Measurements from ENCODE around the gene IL1RAPL2. TPM values are rescaled to one million over a fixed set of nuclear protein-coding genes. Genes with fewer than 3 reads are reported as not detected.

IL1RAPL2 gene
- total RNA-seq, 1 donor from 2014 or later = not detected

DNA sequence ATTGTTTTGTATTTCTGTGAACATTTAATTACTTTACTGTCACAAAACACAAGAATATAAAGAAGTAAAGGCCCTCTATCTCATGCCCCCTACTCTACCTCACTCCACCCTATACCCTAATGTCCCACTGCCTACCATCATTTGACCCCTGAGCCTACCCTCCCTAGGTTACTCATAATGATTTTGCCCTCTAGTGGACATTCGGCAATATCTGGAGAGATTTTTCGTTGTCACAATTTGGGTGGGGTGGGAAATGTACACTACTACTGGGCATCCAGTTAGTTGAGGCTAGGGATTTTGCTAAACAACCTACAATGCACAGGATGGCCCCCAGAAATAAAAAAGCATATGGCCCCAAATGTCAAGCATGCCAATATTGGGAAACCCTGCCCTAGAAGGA lies 644.3 kb downstream of the IL1RAPL2 start:
- peaks cover 2% of the 10 kb centered on the region for H3K27me3 Mint-ChIP-seq (ENCODE audit: low read depth)
- H3K4me1 Mint-ChIP-seq (ENCODE audit: low read depth) = no peaks in the 10 kb centered on the region
- TF ChIP-seq, protein P1, sequence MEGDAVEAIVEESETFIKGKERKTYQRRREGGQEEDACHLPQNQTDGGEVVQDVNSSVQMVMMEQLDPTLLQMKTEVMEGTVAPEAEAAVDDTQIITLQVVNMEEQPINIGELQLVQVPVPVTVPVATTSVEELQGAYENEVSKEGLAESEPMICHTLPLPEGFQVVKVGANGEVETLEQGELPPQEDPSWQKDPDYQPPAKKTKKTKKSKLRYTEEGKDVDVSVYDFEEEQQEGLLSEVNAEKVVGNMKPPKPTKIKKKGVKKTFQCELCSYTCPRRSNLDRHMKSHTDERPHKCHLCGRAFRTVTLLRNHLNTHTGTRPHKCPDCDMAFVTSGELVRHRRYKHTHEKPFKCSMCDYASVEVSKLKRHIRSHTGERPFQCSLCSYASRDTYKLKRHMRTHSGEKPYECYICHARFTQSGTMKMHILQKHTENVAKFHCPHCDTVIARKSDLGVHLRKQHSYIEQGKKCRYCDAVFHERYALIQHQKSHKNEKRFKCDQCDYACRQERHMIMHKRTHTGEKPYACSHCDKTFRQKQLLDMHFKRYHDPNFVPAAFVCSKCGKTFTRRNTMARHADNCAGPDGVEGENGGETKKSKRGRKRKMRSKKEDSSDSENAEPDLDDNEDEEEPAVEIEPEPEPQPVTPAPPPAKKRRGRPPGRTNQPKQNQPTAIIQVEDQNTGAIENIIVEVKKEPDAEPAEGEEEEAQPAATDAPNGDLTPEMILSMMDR (IDR thresholded peaks at IDR 0.05) = peak; percentile 34
- no peak overlapping the region for H3K4me3 Mint-ChIP-seq (ENCODE audit: unreplicated experiment)
- no peak for DNase-seq (ENCODE audit: low spot score)
- H3K36me3 Mint-ChIP-seq (ENCODE audit: low read depth) = no peaks in the 10 kb centered on the region
- peaks cover 13% of the 10 kb centered on the region for H3K9me3 Mint-ChIP-seq (ENCODE audit: low read depth)
- no peak overlapping the region for H3K27ac Mint-ChIP-seq (ENCODE audit: unreplicated experiment)

GRCh38 chrX:105211066-105211575 lies 645.1 kb downstream of the IL1RAPL2 start:
- H3K36me3 Mint-ChIP-seq (ENCODE audit: low read depth) = no peaks in the 10 kb centered on the region
- TF ChIP-seq, protein P1 (IDR thresholded peaks at IDR 0.05) = no peak
- peaks cover 17% of the 10 kb centered on the region for H3K9me3 Mint-ChIP-seq (ENCODE audit: low read depth)
- no peak for DNase-seq (ENCODE audit: low spot score)
- H3K4me3 Mint-ChIP-seq (ENCODE audit: unreplicated experiment) = no peak overlapping the region
- no peak overlapping the region for H3K27ac Mint-ChIP-seq (ENCODE audit: unreplicated experiment)
- peaks cover 2% of the 10 kb centered on the region for H3K27me3 Mint-ChIP-seq (ENCODE audit: low read depth)
- no peaks in the 10 kb centered on the region for H3K4me1 Mint-ChIP-seq (ENCODE audit: low read depth)

- TF ChIP-seq, protein P1 (IDR thresholded peaks at IDR 0.05) = no peak
- Mint-ChIP-seq H3K36me3 (ENCODE audit: low read depth) (no peaks in the 10 kb centered on the region), H3K9me3 (ENCODE audit: low read depth) (peaks cover 25% of the 10 kb centered on the region), H3K27ac (ENCODE audit: unreplicated experiment) (no peak overlapping the region), H3K4me3 (ENCODE audit: unreplicated experiment) (no peak overlapping the region), H3K27me3 (ENCODE audit: low read depth) (peaks cover 5% of the 10 kb centered on the region), H3K4me1 (ENCODE audit: low read depth) (no peaks in the 10 kb centered on the region)
- DNase-seq (ENCODE audit: low spot score) = peak; percentile 68
Measured at GRCh38 chrX:105219454-105220401, 653.7 kb downstream of the IL1RAPL2 start.

DNA sequence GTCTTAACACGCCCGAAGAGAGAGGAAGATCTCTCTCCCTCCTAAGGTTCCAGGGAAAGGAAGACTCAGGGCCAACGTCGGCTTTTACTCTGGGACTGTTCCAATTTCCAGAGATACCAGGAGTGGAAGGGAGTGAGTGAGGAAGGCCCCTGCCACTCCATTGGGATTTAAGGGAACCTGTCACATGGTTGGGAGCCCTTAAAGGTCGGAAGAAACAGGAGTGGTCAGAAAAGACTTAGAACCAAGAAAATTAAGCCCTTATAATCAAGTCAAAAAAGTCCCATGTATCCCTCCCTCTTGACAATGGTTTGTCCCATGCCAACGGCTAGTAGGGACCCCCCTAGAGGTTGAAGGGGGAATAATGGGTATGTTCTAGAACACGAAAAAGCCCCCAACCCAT lies 654.6 kb downstream of the IL1RAPL2 start, which contains the start of gene TEX13A:
Gene TEX13A (minus strand): TSS at position 59 of the 400 bp plus-strand sequence. CDS start 297 bp downstream, outside the sequence.
- Mint-ChIP-seq H3K4me3 (ENCODE audit: unreplicated experiment) (no peak within 1 kb of the TSS), H3K27me3 (ENCODE audit: low read depth) (peaks cover 5% of the 10 kb centered on the region), H3K4me1 (ENCODE audit: low read depth) (no peaks in the 10 kb centered on the region), H3K9me3 (ENCODE audit: low read depth) (peaks cover 22% of the 10 kb centered on the region), H3K27ac (ENCODE audit: unreplicated experiment) (no peak within 1 kb of the TSS), H3K36me3 (ENCODE audit: low read depth) (no peaks in the 10 kb centered on the region)
- no peak for DNase-seq (ENCODE audit: low spot score)
- TF ChIP-seq, protein P1 (IDR thresholded peaks at IDR 0.05) = no peak

DNA sequence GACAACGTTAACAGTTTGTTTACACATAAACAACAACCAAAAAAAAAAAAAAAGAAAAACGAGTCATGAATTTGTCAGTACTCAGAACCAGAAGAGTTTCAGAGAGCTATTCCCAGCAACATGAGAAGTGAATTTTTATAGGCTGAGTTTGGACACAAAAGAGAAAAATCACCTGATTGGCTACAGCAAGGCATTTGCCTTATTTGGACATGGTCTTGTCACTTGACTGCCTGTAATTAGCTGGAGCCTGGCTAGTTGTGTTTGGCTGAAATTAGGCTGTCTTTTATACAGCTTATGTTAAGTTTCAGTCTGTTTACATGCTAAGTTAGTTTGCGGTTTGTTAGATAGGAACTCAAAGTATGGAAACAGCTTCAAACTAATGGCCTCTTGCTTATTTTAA lies 655.4 kb downstream of the IL1RAPL2 start:
- H3K27ac Mint-ChIP-seq (ENCODE audit: unreplicated experiment) = no peak overlapping the region
- no peak overlapping the region for H3K4me3 Mint-ChIP-seq (ENCODE audit: unreplicated experiment)
- peaks cover 5% of the 10 kb centered on the region for H3K27me3 Mint-ChIP-seq (ENCODE audit: low read depth)
- H3K9me3 Mint-ChIP-seq (ENCODE audit: low read depth) = peaks cover 16% of the 10 kb centered on the region
- TF ChIP-seq, protein P1 (IDR thresholded peaks at IDR 0.05) = no peak
- H3K4me1 Mint-ChIP-seq (ENCODE audit: low read depth) = no peaks in the 10 kb centered on the region
- no peaks in the 10 kb centered on the region for H3K36me3 Mint-ChIP-seq (ENCODE audit: low read depth)
- DNase-seq (ENCODE audit: low spot score) = no peak
